ENCODE results near the gene SLC25A13. TPM values are rescaled to one million over a fixed set of nuclear protein-coding genes. Genes with fewer than 3 reads are reported as not detected.

SLC25A13 gene
- polyA plus RNA-seq, 1 of the 3 experiments (the other 2 are of a cell fraction): 16.0 TPM

DNA sequence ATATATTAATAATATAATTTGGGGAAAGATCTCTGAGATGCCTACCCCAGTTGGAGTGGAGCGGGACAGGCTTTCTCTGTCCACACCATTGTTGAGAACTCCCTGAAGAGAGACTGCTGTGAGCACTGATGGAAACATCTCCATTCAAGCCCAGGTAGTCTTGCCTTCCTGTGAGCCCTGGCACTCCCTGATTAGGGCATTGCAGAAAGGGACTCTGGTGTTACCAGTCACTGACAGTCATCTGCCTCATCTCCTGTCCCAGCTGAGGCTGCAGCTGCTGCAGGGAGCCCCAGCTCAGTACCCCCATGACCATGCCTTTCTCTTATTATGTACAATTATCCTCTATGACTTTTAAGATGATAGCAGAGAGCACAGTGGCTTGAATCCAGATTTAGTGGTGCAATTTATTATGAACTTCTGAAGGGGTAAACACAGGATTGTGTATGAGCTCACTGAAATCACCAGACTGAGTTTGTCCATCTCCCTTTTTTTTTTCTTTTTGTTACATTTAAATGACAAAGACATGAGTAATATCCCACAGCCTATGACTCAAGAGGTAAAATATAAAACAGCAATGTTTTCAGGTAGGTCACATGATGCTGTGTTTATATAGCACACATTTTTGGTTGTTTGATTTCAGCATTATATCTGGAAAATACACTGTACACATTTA is 236.9 kb downstream of the SLC25A13 start (continued):
- TF ChIP-seq REST (IDR thresholded peaks at IDR 0.05; ENCODE audit: low read depth, low read length) (no peak), RXRA (IDR thresholded peaks at IDR 0.05; ENCODE audit: borderline replicate concordance, low read depth) (peak; percentile 29; the same call in 1 of the 2 replicates), FOSL2 (IDR thresholded peaks at IDR 0.05; ENCODE audit: borderline replicate concordance, low read depth) (peak; percentile 89), RCOR1 (IDR thresholded peaks at IDR 0.05; ENCODE audit: low read length) (no peak), TAF1 (IDR thresholded peaks at IDR 0.05; ENCODE audit: borderline replicate concordance, low read depth, low read length) (no peak), TEAD4 (IDR thresholded peaks at IDR 0.05; ENCODE audit: borderline replicate concordance, insufficient read depth) (0 out of 2 replicates have a peak, but pooled peaks have one; percentile 52), FOXM1 (IDR thresholded peaks at IDR 0.05; ENCODE audit: low read depth) (no peak)

DNA sequence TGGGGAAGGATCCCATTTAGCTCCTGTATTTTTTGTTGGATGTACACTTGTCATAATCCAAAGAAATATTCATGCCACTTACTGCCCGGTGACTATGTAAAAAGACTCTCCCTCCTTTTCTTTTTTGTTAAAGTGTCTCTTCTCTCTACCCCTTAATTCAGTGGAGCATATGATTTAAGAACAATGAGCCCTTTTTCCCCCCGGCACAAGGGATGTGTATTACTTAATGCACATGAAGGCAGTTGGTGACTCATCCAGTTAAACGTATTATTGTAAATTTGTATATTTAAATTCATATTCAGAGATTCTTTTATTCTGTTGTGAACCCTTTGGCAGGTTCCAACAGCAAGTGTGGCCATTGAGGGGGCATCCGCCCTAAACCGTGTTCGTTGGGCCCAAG is 241.9 kb downstream of the SLC25A13 start:
- Histone ChIP-seq H3K9me2 (no peaks in the 10 kb centered on the region), H3K4me2 (no peak overlapping the region), H3K36me3 (replicated peaks in 1 of 2; ENCODE audit: control insufficient read depth in 1 of 2, insufficient read depth in 2 of 2, low read length in 1 of 2) (no peaks in the 10 kb centered on the region), H3K27ac (ENCODE audit: low read depth in 2 of 2, low read length in 1 of 2) (no peak overlapping the region), H4K20me1 (ENCODE audit: insufficient read depth) (no peaks in the 10 kb centered on the region), H3K4me1 (ENCODE audit: control insufficient read depth in 1 of 2, insufficient read depth in 2 of 2, low read depth in 1 of 2, low read length in 1 of 2) (peaks cover 7 to 8% of the 10 kb centered on the region in 2 experiments; a peak in 3 of 4 replicates), H3K27me3 (ENCODE audit: insufficient read depth) (peaks cover 7% of the 10 kb centered on the region; the same call in 1 of the 2 replicates), H3K79me2 (ENCODE audit: insufficient read depth) (no peaks in the 10 kb centered on the region), H3F3A (replicated peaks; ENCODE audit: insufficient read depth) (no peaks in the 10 kb centered on the region), H2AFZ (ENCODE audit: low read depth) (no peak overlapping the region), H3K4me3 (ENCODE audit: low read depth in 2 of 2, low read length in 1 of 2) (no peak overlapping the region), H3K9ac (no peak overlapping the region), H3K9me3 (no peaks in the 10 kb centered on the region)
- DNase-seq: no peak
- 77% methylated on average over 6 of the region's 6 CpGs for WGBS (ENCODE audit: low lambda C conversion rate)
- ChIA-PET CTCF (interaction anchor here (0.7 to 1.0 kb wide), 3 partner anchors 146 to 947 kb away, joined by 3 to 4 read pairs (median 4); no protein-coding TSS in a partner anchor), POLR2A (no interaction called here)
- TF ChIP-seq FOSL2 (IDR thresholded peaks at IDR 0.05; ENCODE audit: borderline replicate concordance, low read depth): peak; percentile 7; the same call in 1 of the 2 replicates
- TF ChIP-seq, protein P1, sequence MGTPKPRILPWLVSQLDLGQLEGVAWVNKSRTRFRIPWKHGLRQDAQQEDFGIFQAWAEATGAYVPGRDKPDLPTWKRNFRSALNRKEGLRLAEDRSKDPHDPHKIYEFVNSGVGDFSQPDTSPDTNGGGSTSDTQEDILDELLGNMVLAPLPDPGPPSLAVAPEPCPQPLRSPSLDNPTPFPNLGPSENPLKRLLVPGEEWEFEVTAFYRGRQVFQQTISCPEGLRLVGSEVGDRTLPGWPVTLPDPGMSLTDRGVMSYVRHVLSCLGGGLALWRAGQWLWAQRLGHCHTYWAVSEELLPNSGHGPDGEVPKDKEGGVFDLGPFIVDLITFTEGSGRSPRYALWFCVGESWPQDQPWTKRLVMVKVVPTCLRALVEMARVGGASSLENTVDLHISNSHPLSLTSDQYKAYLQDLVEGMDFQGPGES (IDR thresholded peaks at IDR 0.05; ENCODE audit: low read depth, low read length): no peak
